ENCODE results near the gene PRPF18. TPM values are rescaled to one million over a fixed set of nuclear protein-coding genes. Genes with fewer than 3 reads are reported as not detected.

Gene PRPF18
- polyA plus RNA-seq, 1 donor from 2014 or later: 56.7 TPM

GRCh38 chr10:13590886-13591285, 4.1 kb downstream of the PRPF18 start:
- H3K9ac ChIP-seq (ENCODE audit: low read length): no peak overlapping the region
- H3F3A ChIP-seq (ENCODE audit: insufficient read depth, low read length, poor library complexity, severe bottlenecking): no peaks in the 10 kb centered on the region
- H3K4me2 ChIP-seq (ENCODE audit: low read length): no peak overlapping the region
- no peak for TF ChIP-seq REST (IDR thresholded peaks at IDR 0.05; ENCODE audit: borderline replicate concordance)
- no peak for TF ChIP-seq RAD21 (conservative IDR thresholded peaks at IDR 0.05)
- TF ChIP-seq EP300 (conservative IDR thresholded peaks at IDR 0.05; ENCODE audit: poor library complexity, severe bottlenecking): no peak
- TF ChIP-seq SMC3 (conservative IDR thresholded peaks at IDR 0.05; ENCODE audit: poor library complexity): no peak
- TF ChIP-seq CTCF (IDR thresholded peaks at IDR 0.05; ENCODE audit: poor library complexity, severe bottlenecking): no peak
- TF ChIP-seq MXI1 (conservative IDR thresholded peaks at IDR 0.05; ENCODE audit: poor library complexity, severe bottlenecking): no peak
- TF ChIP-seq EZH2 (IDR thresholded peaks at IDR 0.05; ENCODE audit: borderline replicate concordance, insufficient read depth, low read length, poor library complexity, severe bottlenecking): no peak
- no peak for TF ChIP-seq POLR2AphosphoS5 (IDR thresholded peaks at IDR 0.05)
- no peak for TF ChIP-seq TAF1 (IDR thresholded peaks at IDR 0.05; ENCODE audit: low read depth)
- H4K20me1 ChIP-seq (ENCODE audit: insufficient read depth): no peaks in the 10 kb centered on the region
- no peak overlapping the region for H2AFZ ChIP-seq (ENCODE audit: low read depth, low read length)
- H3K4me3 ChIP-seq (ENCODE audit: low read length): no peak overlapping the region
- H3K9me3 ChIP-seq (ENCODE audit: low read length): no peaks in the 10 kb centered on the region
- H3K27ac ChIP-seq (ENCODE audit: low read length): no peak overlapping the region
- no peaks in the 10 kb centered on the region for H3K27me3 ChIP-seq (ENCODE audit: insufficient read depth, low read depth, low read length)
- H3K79me2 ChIP-seq (replicated peaks; ENCODE audit: insufficient read depth, low read length): peaks cover 51% of the 10 kb centered on the region
- H3K36me3 ChIP-seq (ENCODE audit: insufficient read depth, low read length): no peaks in the 10 kb centered on the region
- H3K9me2 ChIP-seq (ENCODE audit: insufficient read depth, low read length): no peaks in the 10 kb centered on the region

GRCh38 chr10:13592306-13592705, 5.5 kb downstream of the PRPF18 start:
- H3K79me2 ChIP-seq (replicated peaks; ENCODE audit: insufficient read depth, low read length): peaks cover 46% of the 10 kb centered on the region
- no peak overlapping the region for H2AFZ ChIP-seq (ENCODE audit: low read depth, low read length)
- H3K4me3 ChIP-seq (ENCODE audit: low read length): no peak overlapping the region
- H3F3A ChIP-seq (ENCODE audit: insufficient read depth, low read length, poor library complexity, severe bottlenecking): no peaks in the 10 kb centered on the region
- H3K9me2 ChIP-seq (ENCODE audit: insufficient read depth, low read length): no peaks in the 10 kb centered on the region
- H3K27ac ChIP-seq (ENCODE audit: low read length): no peak overlapping the region
- no peak overlapping the region for H3K4me2 ChIP-seq (ENCODE audit: low read length)
- no peaks in the 10 kb centered on the region for H3K27me3 ChIP-seq (ENCODE audit: insufficient read depth, low read depth, low read length)
- no peaks in the 10 kb centered on the region for H3K9me3 ChIP-seq (ENCODE audit: low read length)
- TF ChIP-seq MXI1 (conservative IDR thresholded peaks at IDR 0.05; ENCODE audit: poor library complexity, severe bottlenecking) (no peak), SMC3 (conservative IDR thresholded peaks at IDR 0.05; ENCODE audit: poor library complexity) (no peak), RAD21 (conservative IDR thresholded peaks at IDR 0.05) (no peak), EZH2 (IDR thresholded peaks at IDR 0.05; ENCODE audit: borderline replicate concordance, insufficient read depth, low read length, poor library complexity, severe bottlenecking) (no peak), EP300 (conservative IDR thresholded peaks at IDR 0.05; ENCODE audit: poor library complexity, severe bottlenecking) (no peak), CTCF (IDR thresholded peaks at IDR 0.05; ENCODE audit: poor library complexity, severe bottlenecking) (no peak), REST (IDR thresholded peaks at IDR 0.05; ENCODE audit: borderline replicate concordance) (no peak), TAF1 (IDR thresholded peaks at IDR 0.05; ENCODE audit: low read depth) (no peak), POLR2AphosphoS5 (IDR thresholded peaks at IDR 0.05) (no peak)
- H4K20me1 ChIP-seq (ENCODE audit: insufficient read depth): no peaks in the 10 kb centered on the region
- no peak overlapping the region for H3K9ac ChIP-seq (ENCODE audit: low read length)
- H3K36me3 ChIP-seq (ENCODE audit: insufficient read depth, low read length): no peaks in the 10 kb centered on the region
